Suprapubic skin (tissue), 4 donors: ENCODE measurements around the gene MUC6. TPM values are rescaled to one million over a fixed set of nuclear protein-coding genes. Genes with fewer than 3 reads are reported as not detected.

Experiments
- DNase-seq, 2 donors: peaks; one replicate each; pipeline ENCODE4 v3.0.0-alpha.2; 2019; ENCODE audit warnings: low spot score in 2 of 2
- H3K27ac ChIP-seq: fragments of 200-600 bp; sonication (generic); one replicate; pipeline ENCODE4 v1.5.1; 2019
- H3K27me3 ChIP-seq: fragments of 200-600 bp; sonication (generic); one replicate; pipeline ENCODE4 v1.5.1; 2019
- H3K36me3 ChIP-seq: fragments of 200-600 bp; sonication (generic); one replicate; pipeline ENCODE4 v1.5.1; 2019
- H3K4me1 ChIP-seq: fragments of 200-600 bp; sonication (generic); one replicate; pipeline ENCODE4 v1.5.1; 2019
- H3K4me3 ChIP-seq: fragments of 200-600 bp; sonication (generic); one replicate; pipeline ENCODE4 v1.5.1; 2019; ENCODE audit warnings: mild to moderate bottlenecking
- H3K9me3 ChIP-seq: fragments of 200-600 bp; sonication (generic); one replicate; pipeline ENCODE4 v1.5.1; 2019
- EP300 ChIP-seq: sonication (generic); formaldehyde crosslinking; IDR thresholded peaks from one replicate; pipeline ENCODE4 v1.6.1; 2017; ENCODE audit warnings: antibody characterized with exemption
- POLR2A ChIP-seq, 2 donors: fragments of 450-650 bp; IDR thresholded peaks; one replicate each; pipeline ENCODE4 v1.6.1; 2017; ENCODE audit warnings: antibody characterized with exemption in 2 of 2, mild to moderate bottlenecking in 2 of 2, moderate library complexity in 2 of 2
- POLR2AphosphoS5 ChIP-seq, 3 donors: sonication (generic); formaldehyde crosslinking; IDR thresholded peaks; one replicate each; pipeline ENCODE4 v1.6.1; 2017; ENCODE audit warnings: antibody characterized with exemption in 3 of 3
- WGBS: methylation state at CpG from one replicate; pipeline ENCODE4 v1.1.5; 2018; 5-methylcytosine and 5-hydroxymethylcytosine counted together
- total RNA-seq, 4 donors: library from RNA; depleted of rRNA; stranded (reverse); fragments of >200 nt; gene quantifications; one replicate each; pipeline ENCODE4 v1.1.0, GENCODE V29; 2016
- TF ChIP-seq, protein P1 (sequence below), 2 donors: fragments of 200-600 bp in 1 of 2; fragments of 450-650 bp in 1 of 2; sonication (generic) in 1 of 2; IDR thresholded peaks; one replicate each; pipeline ENCODE4 v1.5.1; 2016 to 2019; ENCODE audit warnings: antibody characterized with exemption in 2 of 2, mild to moderate bottlenecking in 1 of 2, moderate library complexity in 1 of 2

The MUC6 gene
- total RNA-seq, 4 donors from 2014 or later, result 0.04 TPM; not detected in 3

DNA sequence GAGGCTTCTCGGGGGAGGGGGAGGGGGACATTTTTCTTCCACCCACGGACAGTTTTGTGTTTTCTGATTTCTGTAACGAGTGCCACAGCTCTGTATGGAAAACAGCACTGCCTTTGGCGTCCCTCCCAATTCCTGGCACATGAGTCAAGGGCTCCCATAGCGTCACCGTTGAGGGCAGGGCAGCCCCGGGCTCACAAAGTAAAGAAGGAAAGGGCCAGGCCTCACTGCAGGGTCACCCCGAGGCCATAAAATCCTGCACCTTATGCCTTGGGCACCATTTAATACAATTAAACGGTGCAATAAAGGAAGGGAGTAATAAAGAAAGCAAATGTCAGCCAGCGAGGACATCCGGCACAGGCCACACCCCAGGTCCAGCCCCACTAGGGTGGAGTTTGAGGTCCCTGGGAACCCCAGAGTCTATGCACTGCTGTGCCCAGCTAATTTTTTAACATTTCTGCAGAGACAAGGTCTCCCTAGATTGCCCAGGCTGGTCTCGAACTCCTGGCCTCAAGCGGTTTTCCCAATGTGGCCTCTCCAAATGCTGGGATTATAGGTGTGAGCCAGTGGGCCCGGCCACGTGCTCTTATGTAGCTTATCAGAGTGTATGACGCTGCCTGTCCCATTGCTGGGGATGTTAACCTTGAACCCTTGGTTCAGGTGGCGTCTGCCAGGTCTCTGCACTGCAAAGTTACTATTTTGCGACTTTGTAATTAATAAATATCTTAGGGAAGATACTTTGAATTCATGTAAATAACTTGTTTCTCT lies 24.5 kb upstream of the MUC6 start:
- 58% methylated on average over 18 of the region's 18 CpGs for WGBS
- Histone ChIP-seq H3K4me1 (no peaks in the 10 kb centered on the region), H3K36me3 (no peaks in the 10 kb centered on the region), H3K4me3 (no peak overlapping the region), H3K27ac (no peak overlapping the region), H3K9me3 (no peaks in the 10 kb centered on the region), H3K27me3 (peaks cover 17% of the 10 kb centered on the region)
- DNase-seq, result peak in 1 of 2 donors; percentile 77
- TF ChIP-seq POLR2AphosphoS5 (IDR thresholded peaks at IDR 0.05) (no peak), EP300 (no peak), POLR2A (IDR thresholded peaks at IDR 0.05) (no peak)
- TF ChIP-seq, protein P1, sequence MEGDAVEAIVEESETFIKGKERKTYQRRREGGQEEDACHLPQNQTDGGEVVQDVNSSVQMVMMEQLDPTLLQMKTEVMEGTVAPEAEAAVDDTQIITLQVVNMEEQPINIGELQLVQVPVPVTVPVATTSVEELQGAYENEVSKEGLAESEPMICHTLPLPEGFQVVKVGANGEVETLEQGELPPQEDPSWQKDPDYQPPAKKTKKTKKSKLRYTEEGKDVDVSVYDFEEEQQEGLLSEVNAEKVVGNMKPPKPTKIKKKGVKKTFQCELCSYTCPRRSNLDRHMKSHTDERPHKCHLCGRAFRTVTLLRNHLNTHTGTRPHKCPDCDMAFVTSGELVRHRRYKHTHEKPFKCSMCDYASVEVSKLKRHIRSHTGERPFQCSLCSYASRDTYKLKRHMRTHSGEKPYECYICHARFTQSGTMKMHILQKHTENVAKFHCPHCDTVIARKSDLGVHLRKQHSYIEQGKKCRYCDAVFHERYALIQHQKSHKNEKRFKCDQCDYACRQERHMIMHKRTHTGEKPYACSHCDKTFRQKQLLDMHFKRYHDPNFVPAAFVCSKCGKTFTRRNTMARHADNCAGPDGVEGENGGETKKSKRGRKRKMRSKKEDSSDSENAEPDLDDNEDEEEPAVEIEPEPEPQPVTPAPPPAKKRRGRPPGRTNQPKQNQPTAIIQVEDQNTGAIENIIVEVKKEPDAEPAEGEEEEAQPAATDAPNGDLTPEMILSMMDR (IDR thresholded peaks at IDR 0.05), result no peak

DNA sequence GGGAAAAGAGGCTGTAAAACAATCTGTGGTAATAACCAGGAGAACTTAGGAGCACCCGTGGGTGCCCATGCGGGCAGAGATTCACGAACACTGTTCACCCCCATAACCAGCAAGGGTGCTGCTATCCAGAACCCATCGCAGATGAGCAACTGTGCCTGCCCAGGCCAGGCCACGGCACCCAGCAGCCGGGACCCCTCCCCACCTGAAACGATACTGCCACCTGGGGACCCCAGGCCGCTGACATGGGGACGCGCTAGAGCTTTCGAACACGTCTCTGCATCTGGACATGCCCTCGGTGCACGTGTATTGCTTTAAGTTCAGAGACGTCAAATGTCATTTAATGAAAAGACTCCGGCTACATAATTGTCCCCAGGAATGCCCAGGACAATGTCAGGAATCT lies 23.9 kb upstream of the MUC6 start:
- H3K4me1 ChIP-seq, result no peaks in the 10 kb centered on the region
- H3K36me3 ChIP-seq, result no peaks in the 10 kb centered on the region
- DNase-seq, result no peak
- H3K27me3 ChIP-seq, result peaks cover 19% of the 10 kb centered on the region
- WGBS, result 80% methylated on average over 11 of the region's 16 CpGs
- no peaks in the 10 kb centered on the region for H3K9me3 ChIP-seq
- H3K4me3 ChIP-seq, result no peak overlapping the region
- TF ChIP-seq POLR2AphosphoS5 (IDR thresholded peaks at IDR 0.05) (no peak), EP300 (no peak), POLR2A (IDR thresholded peaks at IDR 0.05) (no peak)
- TF ChIP-seq, protein P1 (IDR thresholded peaks at IDR 0.05), result no peak
- no peak overlapping the region for H3K27ac ChIP-seq

DNA sequence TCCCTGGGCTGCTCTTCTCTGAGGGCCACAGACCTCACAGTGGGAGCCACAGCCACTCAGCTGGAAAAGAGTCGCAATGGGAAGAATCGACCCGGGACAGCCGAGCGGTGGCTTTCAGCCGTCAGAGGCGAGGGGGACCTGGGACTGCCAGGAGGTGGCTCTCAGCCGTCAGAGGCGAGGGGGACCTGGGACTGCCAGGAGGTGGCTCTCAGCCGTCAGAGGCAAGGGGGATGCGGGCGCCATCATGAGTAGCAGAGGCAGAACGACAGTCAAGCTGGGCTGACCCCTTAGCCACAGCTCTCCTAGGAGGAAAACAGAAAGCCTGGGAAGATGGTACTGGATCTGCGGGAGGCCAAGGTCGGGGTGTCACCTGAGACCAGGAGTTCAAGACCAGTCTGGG lies 23.2 kb upstream of the MUC6 start:
- H3K27me3 ChIP-seq, result peaks cover 19% of the 10 kb centered on the region
- H3K27ac ChIP-seq, result no peak overlapping the region
- no peaks in the 10 kb centered on the region for H3K36me3 ChIP-seq
- no peaks in the 10 kb centered on the region for H3K9me3 ChIP-seq
- no peak overlapping the region for H3K4me3 ChIP-seq
- no peak for TF ChIP-seq EP300
- TF ChIP-seq, protein P1 (IDR thresholded peaks at IDR 0.05), result no peak
- TF ChIP-seq POLR2AphosphoS5 (IDR thresholded peaks at IDR 0.05), result no peak
- TF ChIP-seq POLR2A (IDR thresholded peaks at IDR 0.05), result no peak
- peaks cover under 1% of the 10 kb centered on the region for H3K4me1 ChIP-seq
- 87% methylated on average over 15 of the region's 15 CpGs for WGBS
- peak in 1 of 2 donors; percentile 73 for DNase-seq

DNA sequence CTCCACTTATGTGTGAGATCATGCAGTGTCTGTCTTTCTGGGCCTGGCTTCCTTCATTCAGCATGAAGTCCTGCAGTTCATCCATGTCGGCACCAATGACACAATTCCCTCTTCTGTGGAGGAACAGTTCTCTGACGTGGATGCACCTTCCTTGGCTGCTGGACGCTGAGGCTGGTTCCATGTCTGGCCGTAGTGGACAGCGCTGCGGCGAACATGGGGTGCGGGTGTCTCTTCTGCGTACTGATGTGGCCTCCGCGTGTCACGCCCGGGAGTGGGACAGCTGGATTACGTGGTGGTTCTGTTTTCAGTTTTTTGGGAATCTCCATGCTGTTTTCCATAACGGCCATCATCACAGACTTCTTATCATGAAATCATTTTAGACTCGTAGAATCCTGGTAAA lies 21.3 kb upstream of the MUC6 start:
- 90% methylated on average over 16 of the region's 16 CpGs for WGBS
- H3K4me1 ChIP-seq, result peaks cover 14% of the 10 kb centered on the region
- H3K4me3 ChIP-seq, result no peak overlapping the region
- no peak overlapping the region for H3K27ac ChIP-seq
- TF ChIP-seq, protein P1 (IDR thresholded peaks at IDR 0.05), result no peak
- TF ChIP-seq POLR2AphosphoS5 (IDR thresholded peaks at IDR 0.05) (no peak), EP300 (no peak)
- DNase-seq, result no peak
- H3K27me3 ChIP-seq, result peaks cover 30% of the 10 kb centered on the region
- no peaks in the 10 kb centered on the region for H3K9me3 ChIP-seq
- no peaks in the 10 kb centered on the region for H3K36me3 ChIP-seq

DNA sequence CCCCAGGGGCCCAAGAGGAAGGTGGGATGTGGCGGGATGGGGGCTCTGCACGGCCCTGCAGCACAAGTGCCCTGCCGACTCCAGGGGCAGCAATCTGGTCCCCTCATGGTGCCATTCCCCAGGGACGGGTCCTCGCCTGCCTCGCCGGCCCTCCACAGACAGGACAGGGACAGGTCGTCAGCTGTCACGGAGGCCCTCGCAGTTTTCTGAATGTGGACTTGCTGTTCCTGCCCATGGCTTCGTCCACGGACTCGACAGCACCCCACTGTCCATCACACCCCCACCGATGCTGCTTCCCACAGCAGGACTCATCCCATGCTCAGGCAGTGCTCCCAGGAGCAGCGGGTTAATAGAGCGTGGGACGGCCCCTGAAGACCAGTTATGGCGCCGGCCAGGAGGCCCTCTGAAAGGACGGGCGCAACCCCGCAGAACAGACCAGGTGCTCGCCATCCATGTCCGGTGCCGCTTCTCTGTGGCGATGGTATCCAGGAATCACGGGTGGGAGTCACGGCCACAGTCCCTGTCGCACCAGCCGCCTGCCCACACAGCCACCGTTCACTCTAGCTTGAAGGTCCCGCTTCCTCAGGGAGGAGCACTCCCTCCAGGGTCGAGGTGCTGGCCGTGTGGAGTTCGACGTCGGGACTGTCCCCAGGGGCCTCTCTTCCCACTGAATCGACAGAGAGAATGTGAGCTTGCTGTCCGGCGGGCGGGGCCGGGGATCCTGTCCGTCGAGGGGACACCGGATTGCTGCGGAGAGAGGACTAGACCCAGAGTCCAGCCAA lies 19.7 kb upstream of the MUC6 start:
- DNase-seq, result peak in 1 of 2 donors; percentile 74
- Histone ChIP-seq H3K27me3 (peaks cover 30% of the 10 kb centered on the region), H3K36me3 (no peaks in the 10 kb centered on the region), H3K4me3 (no peak overlapping the region), H3K27ac (no peak overlapping the region), H3K9me3 (no peaks in the 10 kb centered on the region), H3K4me1 (peaks cover 17% of the 10 kb centered on the region)
- WGBS, result 79% methylated on average over 34 of the region's 46 CpGs
- TF ChIP-seq POLR2AphosphoS5 (IDR thresholded peaks at IDR 0.05), result no peak
- TF ChIP-seq, protein P1 (IDR thresholded peaks at IDR 0.05), result no peak
- TF ChIP-seq POLR2A (IDR thresholded peaks at IDR 0.05), result no peak
- no peak for TF ChIP-seq EP300
